Type B pancreatic cell (in vitro differentiated cells): Measurements from ENCODE around the gene MBD3L3. TPM values are rescaled to one million over a fixed set of nuclear protein-coding genes. Genes with fewer than 3 reads are reported as not detected.
A peak's percentile ranks its signal among the peaks of the same experiment; 100 is the strongest.

Source experiments
- DNase-seq: peaks from one replicate; pipeline ENCODE4 v3.0.0; 2021; ENCODE audit warnings: mixed read lengths; ENCODE audit not compliant: unreplicated experiment; ENCODE audit errors: extremely low spot score
- H3K27ac Mint-ChIP-seq: 2 replicates; pipeline ENCODE4 v1.8.0; 2021; ENCODE audit warnings: mild to moderate bottlenecking, mixed read lengths
- H3K27me3 Mint-ChIP-seq: 2 replicates; pipeline ENCODE4 v1.8.0; 2021; ENCODE audit warnings: mixed read lengths
- H3K36me3 Mint-ChIP-seq: 2 replicates; pipeline ENCODE4 v1.8.0; 2021; ENCODE audit warnings: mixed read lengths
- H3K4me1 Mint-ChIP-seq: one replicate; pipeline ENCODE4 v1.8.0; 2021; ENCODE audit warnings: mixed read lengths; ENCODE audit not compliant: unreplicated experiment
- H3K4me3 Mint-ChIP-seq: 2 replicates; pipeline ENCODE4 v1.8.0; 2021; ENCODE audit warnings: mild to moderate bottlenecking, mixed read lengths
- H3K9me3 Mint-ChIP-seq: 2 replicates; pipeline ENCODE4 v1.8.0; 2021; ENCODE audit warnings: mixed read lengths
- total RNA-seq: library from RNA; stranded (reverse); gene quantifications from 2 replicates; pipeline ENCODE4 v1.2.1, GENCODE V29; 2021; ENCODE audit warnings: low replicate concordance
- TF ChIP-seq, protein P1 (sequence below): fragments of 200-600 bp; sonication (generic); conservative IDR thresholded peaks from 2 replicates; pipeline ENCODE4 v1.5.0; 2021; ENCODE audit warnings: antibody characterized with exemption, mild to moderate bottlenecking

Gene MBD3L3
- total RNA-seq, 1 donor from 2014 or later = not detected

DNA sequence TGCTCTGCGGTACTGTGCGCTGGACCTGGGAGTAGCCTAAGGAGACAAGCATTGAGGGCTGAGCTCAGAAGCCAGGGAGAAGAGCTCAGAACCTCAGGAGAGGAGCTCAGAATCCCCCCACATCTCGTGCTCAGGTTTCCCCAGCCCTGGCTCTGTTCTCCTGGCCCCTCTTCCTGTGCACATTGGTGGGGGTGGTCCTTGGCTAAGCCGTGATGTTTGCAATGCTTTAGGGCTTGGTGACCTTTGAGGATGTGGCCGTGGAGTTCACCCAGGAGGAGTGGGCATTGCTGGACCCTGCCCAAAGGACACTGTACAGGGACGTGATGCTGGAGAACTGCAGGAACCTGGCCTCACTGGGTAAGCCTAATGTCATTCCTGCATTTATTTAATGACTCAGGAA, 17.7 kb upstream of the MBD3L3 start:
- TF ChIP-seq, protein P1, sequence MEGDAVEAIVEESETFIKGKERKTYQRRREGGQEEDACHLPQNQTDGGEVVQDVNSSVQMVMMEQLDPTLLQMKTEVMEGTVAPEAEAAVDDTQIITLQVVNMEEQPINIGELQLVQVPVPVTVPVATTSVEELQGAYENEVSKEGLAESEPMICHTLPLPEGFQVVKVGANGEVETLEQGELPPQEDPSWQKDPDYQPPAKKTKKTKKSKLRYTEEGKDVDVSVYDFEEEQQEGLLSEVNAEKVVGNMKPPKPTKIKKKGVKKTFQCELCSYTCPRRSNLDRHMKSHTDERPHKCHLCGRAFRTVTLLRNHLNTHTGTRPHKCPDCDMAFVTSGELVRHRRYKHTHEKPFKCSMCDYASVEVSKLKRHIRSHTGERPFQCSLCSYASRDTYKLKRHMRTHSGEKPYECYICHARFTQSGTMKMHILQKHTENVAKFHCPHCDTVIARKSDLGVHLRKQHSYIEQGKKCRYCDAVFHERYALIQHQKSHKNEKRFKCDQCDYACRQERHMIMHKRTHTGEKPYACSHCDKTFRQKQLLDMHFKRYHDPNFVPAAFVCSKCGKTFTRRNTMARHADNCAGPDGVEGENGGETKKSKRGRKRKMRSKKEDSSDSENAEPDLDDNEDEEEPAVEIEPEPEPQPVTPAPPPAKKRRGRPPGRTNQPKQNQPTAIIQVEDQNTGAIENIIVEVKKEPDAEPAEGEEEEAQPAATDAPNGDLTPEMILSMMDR = no peak
- Mint-ChIP-seq H3K4me1 (no peaks in the 10 kb centered on the region), H3K4me3 (no peak overlapping the region), H3K27me3 (no peaks in the 10 kb centered on the region), H3K27ac (no peak overlapping the region), H3K9me3 (peaks cover 11% of the 10 kb centered on the region), H3K36me3 (peaks cover 65% of the 10 kb centered on the region)
- DNase-seq = no peak

DNA sequence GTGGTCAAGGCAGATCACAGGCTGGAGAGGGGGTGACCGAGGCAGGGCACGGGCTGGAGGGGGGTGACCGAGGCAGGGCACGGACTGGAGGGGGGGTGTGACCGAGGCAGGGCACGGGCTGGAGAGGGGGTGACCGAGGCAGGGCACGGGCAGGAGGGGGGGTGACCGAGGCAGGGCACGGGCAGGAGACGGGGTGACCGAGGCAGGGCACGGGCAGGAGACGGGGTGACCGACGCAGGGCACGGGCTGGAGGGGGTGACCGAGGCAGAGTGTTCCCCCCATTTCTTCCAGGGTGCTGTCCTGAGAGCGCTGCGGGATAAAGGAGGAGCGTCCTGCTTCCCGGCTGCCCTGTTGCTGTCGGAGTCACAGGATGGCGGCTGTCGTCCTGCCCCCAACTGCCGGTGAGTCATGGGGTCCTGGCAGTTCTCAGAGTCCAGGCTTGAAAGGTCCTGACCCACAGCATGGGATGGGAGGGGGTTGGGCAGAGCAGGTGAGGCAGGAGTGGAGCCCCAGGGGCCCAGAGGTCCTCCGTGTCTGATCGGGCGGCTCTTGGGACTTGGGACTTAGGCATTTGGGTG, 16.3 kb upstream of the MBD3L3 start:
- TF ChIP-seq, protein P1 = no peak
- Mint-ChIP-seq H3K9me3 (peaks cover 11% of the 10 kb centered on the region), H3K4me3 (no peak overlapping the region), H3K27ac (no peak overlapping the region), H3K4me1 (no peaks in the 10 kb centered on the region), H3K27me3 (no peaks in the 10 kb centered on the region), H3K36me3 (peaks cover 54% of the 10 kb centered on the region)
- no peak for DNase-seq

DNA sequence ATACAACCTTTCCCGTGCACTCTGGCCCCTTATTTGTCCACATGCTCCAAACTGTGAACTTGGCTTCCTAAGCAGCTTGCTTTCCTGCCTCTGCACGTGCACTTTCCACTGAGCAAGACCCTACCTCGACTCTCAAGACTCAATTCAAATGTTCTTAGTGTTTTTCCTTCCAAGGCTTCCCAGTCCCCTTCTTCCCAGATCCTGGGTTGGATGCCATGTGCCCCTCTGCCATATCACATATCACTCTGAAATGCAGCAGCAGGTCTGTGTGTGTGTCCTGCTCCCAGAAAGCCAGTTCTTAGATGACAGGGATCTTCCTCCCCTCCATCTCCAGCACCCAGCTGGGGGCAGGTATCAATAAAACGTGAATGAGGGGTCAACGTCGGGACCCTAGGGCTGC, 14.1 kb upstream of the MBD3L3 start:
- H3K36me3 Mint-ChIP-seq = peaks cover 36% of the 10 kb centered on the region
- no peaks in the 10 kb centered on the region for H3K27me3 Mint-ChIP-seq
- no peak overlapping the region for H3K27ac Mint-ChIP-seq
- peaks cover 4% of the 10 kb centered on the region for H3K4me1 Mint-ChIP-seq
- DNase-seq = no peak
- peak overlapping the region; percentile 75 for H3K4me3 Mint-ChIP-seq
- TF ChIP-seq, protein P1 = no peak
- H3K9me3 Mint-ChIP-seq = no peaks in the 10 kb centered on the region

DNA sequence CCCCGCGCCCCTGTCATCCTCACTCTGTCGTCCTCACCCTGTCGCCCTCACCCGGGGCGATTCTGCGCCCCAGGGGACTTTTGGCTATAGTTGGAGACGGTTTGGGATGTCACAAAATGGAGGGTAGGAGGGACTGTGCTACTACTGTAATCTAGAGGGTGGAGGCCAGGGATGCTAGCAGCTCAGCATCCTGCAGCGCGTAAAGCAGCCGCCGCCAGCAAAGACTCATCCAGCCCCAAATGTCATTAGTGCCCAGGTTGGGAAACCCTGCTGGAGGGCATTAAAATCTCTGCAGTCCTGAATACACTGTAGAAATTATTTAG, 11.4 kb upstream of the MBD3L3 start:
- TF ChIP-seq, protein P1 = no peak
- no peaks in the 10 kb centered on the region for H3K9me3 Mint-ChIP-seq
- peaks cover 16% of the 10 kb centered on the region for H3K36me3 Mint-ChIP-seq
- H3K27ac Mint-ChIP-seq = peak overlapping the region; percentile 91
- peak overlapping the region; percentile 96 for H3K4me3 Mint-ChIP-seq
- peaks cover 4% of the 10 kb centered on the region for H3K4me1 Mint-ChIP-seq
- no peak for DNase-seq
- no peaks in the 10 kb centered on the region for H3K27me3 Mint-ChIP-seq

DNA sequence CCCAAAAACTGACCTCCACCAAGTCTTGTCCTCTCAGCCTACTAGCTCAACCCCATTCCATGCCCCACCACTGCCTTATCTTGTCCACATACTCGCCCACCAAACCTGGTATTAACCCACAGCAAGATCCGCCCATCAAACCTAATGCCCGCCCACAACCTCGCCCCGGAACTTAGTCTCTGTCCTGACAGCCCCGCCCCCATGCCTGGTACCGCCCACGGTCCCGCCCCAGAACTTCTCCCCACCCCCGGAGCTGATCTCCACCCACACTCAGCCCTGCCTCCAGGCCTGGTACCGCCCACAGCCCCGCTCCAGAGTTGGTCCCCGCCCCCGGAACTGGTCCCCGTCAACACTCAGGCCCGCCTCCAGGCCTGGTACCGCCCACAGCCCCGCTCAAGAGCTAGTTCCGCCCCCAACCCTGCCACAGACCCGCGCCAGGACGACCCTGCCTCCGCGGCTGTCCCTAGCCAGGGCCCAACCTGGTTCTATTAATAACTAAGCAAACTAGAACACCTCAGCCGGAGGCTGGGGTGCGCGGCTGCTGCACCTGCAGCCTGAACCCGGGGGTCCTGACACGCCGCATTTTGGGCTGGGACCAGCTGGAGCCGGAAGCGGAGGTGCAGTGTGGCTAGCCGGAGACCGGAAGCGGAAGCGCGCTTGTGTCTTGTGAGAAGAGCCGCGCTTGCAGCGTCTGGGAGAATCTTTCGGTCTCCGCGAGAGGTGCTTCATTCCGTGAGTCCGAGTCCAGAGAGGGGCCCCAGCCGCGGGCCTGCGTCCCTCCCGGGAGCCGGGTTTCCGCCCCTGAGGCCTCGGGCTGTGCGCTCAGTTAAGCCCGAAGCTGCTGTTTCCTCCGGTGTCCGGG, 10.8 kb upstream of the MBD3L3 start, which contains the start of gene ZNF557:
ZNF557 (plus strand) TSS at position 662 of the 862 bp plus-strand sequence. CDS start 5,372 bp downstream, outside the sequence.
- peak within 1 kb of the TSS; percentile 96 for H3K4me3 Mint-ChIP-seq
- DNase-seq = peak; percentile 98
- no peaks in the 10 kb centered on the region for H3K27me3 Mint-ChIP-seq
- TF ChIP-seq, protein P1 = no peak
- H3K4me1 Mint-ChIP-seq = peaks cover 4% of the 10 kb centered on the region
- H3K36me3 Mint-ChIP-seq = peaks cover 13% of the 10 kb centered on the region
- peak within 1 kb of the TSS; percentile 91 for H3K27ac Mint-ChIP-seq
- no peaks in the 10 kb centered on the region for H3K9me3 Mint-ChIP-seq
